ENCODE measurements around the gene SOS2. TPM values are rescaled to one million over a fixed set of nuclear protein-coding genes. Genes with fewer than 3 reads are reported as not detected.

Gene SOS2
- total RNA-seq, 1 experiment from 2014 or later, result 11.7 TPM

DNA sequence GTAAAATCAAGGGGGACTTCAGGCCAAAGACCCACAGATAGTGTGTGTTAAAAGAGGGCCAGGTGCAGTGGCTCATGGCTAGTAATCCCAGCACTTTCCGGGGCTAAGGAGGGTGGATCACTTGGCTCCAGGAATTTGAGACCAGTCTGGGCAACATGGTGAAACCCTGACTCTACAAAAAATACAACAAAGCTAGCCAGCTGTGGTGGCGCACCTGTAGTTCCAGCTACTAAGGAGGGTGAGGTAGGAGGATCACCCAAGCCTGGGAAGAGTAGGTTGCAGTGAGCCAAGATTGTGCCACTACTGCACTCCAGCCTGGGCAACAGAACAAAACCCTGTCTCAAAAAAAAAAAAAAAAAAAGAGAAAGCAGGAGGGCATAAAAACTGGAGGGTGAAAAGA, 123.5 kb downstream of the SOS2 start:
- no peak overlapping the region for H3K27ac ChIP-seq (ENCODE audit: low read depth, low read length)
- no peak overlapping the region for H3K4me3 ChIP-seq (replicated peaks in 1 of 2; ENCODE audit: low read depth in 1 of 2, low read length in 2 of 2)
- intact Hi-C loops (cut with micrococcal nuclease), result loop anchor here (5.0 kb wide), 2 partner anchors 106 to 424 kb away; partner anchors contain the start of gene MAP4K5
- no peaks in the 10 kb centered on the region for H3K9me3 ChIP-seq (ENCODE audit: control insufficient read depth in 1 of 2, insufficient read depth in 1 of 2, low read depth in 1 of 2, low read length in 2 of 2)
- peaks cover 13 to 31% of the 10 kb centered on the region in 2 experiments; a peak in 3 of 4 replicates for H3K36me3 ChIP-seq (ENCODE audit: control insufficient read depth in 1 of 2, insufficient read depth in 2 of 2, low read length in 2 of 2)
- H2AFZ ChIP-seq (ENCODE audit: low read depth, low read length, poor library complexity, severe bottlenecking), result no peak overlapping the region
- DNase-seq (ENCODE audit: low read depth, low spot score) (no peak), ATAC-seq (no peak)
- TF ChIP-seq YY1 (IDR thresholded peaks at IDR 0.05; ENCODE audit: extremely low read depth, insufficient replicate concordance, low read depth, low read length) (no peak), MAX (IDR thresholded peaks at IDR 0.05) (no peak)
- BruUV-seq (replicated peaks), result no TSS peak
- POLR2A ChIA-PET, result interaction anchor here (0.6 to 1.3 kb wide), 2 partner anchors 9 to 134 kb away, joined by 3 to 4 read pairs; partner anchors contain the start of gene VCPKMT
- H3K9me2 ChIP-seq (ENCODE audit: insufficient read depth), result no peaks in the 10 kb centered on the region
- peaks cover 16% of the 10 kb centered on the region for H3K79me2 ChIP-seq (ENCODE audit: insufficient read depth, low read length)
- CTCF ChIA-PET, result interaction anchor here (0.7 to 1.2 kb wide), 3 partner anchors 245 to 367 kb away, joined by 3 to 4 read pairs (median 3); no protein-coding TSS in a partner anchor
- no peaks in the 10 kb centered on the region for H4K20me1 ChIP-seq (ENCODE audit: insufficient read depth)
- H3K4me2 ChIP-seq (ENCODE audit: low read length), result no peak overlapping the region
- H3K4me1 ChIP-seq (ENCODE audit: control insufficient read depth in 1 of 2, insufficient read depth in 2 of 2, low read length in 2 of 2), result peaks cover 0 to 4% of the 10 kb centered on the region in 2 experiments; a peak in 1 of 4 replicates
- RAD21 ChIA-PET (ENCODE audit: low non-redundant PET in 1 of 2, low total read pairs in 2 of 2, uncharacterized antibody in 2 of 2, unreplicated experiment in 2 of 2), result no interaction called here
- no peaks in the 10 kb centered on the region for H3K27me3 ChIP-seq (ENCODE audit: insufficient read depth, low read length)
- no peak overlapping the region for H3K9ac ChIP-seq (ENCODE audit: low read length)

DNA sequence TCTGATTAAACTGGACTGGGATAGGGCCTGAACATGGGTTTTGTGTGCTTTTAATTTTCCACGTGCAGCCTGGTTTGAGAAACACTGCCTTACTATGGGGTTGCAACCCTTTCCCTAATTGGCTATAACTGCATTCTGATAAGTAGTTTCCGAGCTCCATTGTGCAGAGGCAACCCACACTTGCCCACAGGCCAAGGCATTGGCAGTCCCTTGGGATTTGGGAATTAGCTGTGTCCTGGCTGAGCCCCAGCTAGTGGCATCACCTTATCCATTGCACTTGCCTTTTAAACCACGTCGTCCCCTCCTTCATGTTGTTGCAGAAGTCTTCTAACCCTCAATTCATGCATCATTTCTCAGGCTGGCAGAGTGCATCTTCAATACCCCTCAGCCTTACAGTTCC, 125.2 kb downstream of the SOS2 start:
- POLR2A ChIA-PET, result interaction anchor here (1.4 kb wide), 1 partner anchor 244 kb away, joined by 3 read pairs; no protein-coding TSS in a partner anchor
- Histone ChIP-seq H3K4me1 (ENCODE audit: control insufficient read depth in 1 of 2, insufficient read depth in 2 of 2, low read length in 2 of 2) (peaks cover 0 to 4% of the 10 kb centered on the region in 2 experiments; a peak in 1 of 4 replicates), H3K36me3 (ENCODE audit: control insufficient read depth in 1 of 2, insufficient read depth in 2 of 2, low read length in 2 of 2) (peaks cover 12 to 23% of the 10 kb centered on the region in 2 experiments; a peak in 3 of 4 replicates), H3K79me2 (ENCODE audit: insufficient read depth, low read length) (0 out of 2 replicates have a peak, but pooled peaks cover 2% of the 10 kb centered on the region), H3K27ac (ENCODE audit: low read depth, low read length) (no peak overlapping the region), H3K4me2 (ENCODE audit: low read length) (no peak overlapping the region), H3K27me3 (ENCODE audit: insufficient read depth, low read length) (no peaks in the 10 kb centered on the region), H2AFZ (ENCODE audit: low read depth, low read length, poor library complexity, severe bottlenecking) (no peak overlapping the region), H3K9me3 (ENCODE audit: control insufficient read depth in 1 of 2, insufficient read depth in 1 of 2, low read depth in 1 of 2, low read length in 2 of 2) (no peaks in the 10 kb centered on the region), H3K9me2 (ENCODE audit: insufficient read depth) (no peaks in the 10 kb centered on the region), H3K4me3 (replicated peaks in 1 of 2; ENCODE audit: low read depth in 1 of 2, low read length in 2 of 2) (no peak overlapping the region), H4K20me1 (ENCODE audit: insufficient read depth) (no peaks in the 10 kb centered on the region), H3K9ac (ENCODE audit: low read length) (no peak overlapping the region)
- DNase-seq (ENCODE audit: low read depth, low spot score) (no peak), ATAC-seq (no peak)
- intact Hi-C loops (cut with micrococcal nuclease), result loop anchor here (5.0 kb wide), 2 partner anchors 104 to 426 kb away; partner anchors contain the start of gene MAP4K5
- BruUV-seq (replicated peaks), result no TSS peak
- RAD21 ChIA-PET (ENCODE audit: low non-redundant PET in 1 of 2, low total read pairs in 2 of 2, uncharacterized antibody in 2 of 2, unreplicated experiment in 2 of 2), result no interaction called here
- no peak for TF ChIP-seq YY1 (IDR thresholded peaks at IDR 0.05; ENCODE audit: extremely low read depth, insufficient replicate concordance, low read depth, low read length)
- no peak for TF ChIP-seq POLR2AphosphoS5 (IDR thresholded peaks at IDR 0.05; ENCODE audit: low read depth, low read length)
- TF ChIP-seq ZFX (IDR thresholded peaks at IDR 0.05), result no peak
- CTCF ChIA-PET, result interaction anchor here (1.2 to 3.8 kb wide), 2 partner anchors 240 to 245 kb away, joined by 4 to 32 read pairs; no protein-coding TSS in a partner anchor

All from HCT116 (cell line).